ENCODE data around the gene FPGS.
"Not testable (repeated sequence)": the region's sequence is repeated elsewhere in the genome, so short reads cannot be mapped to it uniquely, and the experiment has no call there.

Gene FPGS

DNA sequence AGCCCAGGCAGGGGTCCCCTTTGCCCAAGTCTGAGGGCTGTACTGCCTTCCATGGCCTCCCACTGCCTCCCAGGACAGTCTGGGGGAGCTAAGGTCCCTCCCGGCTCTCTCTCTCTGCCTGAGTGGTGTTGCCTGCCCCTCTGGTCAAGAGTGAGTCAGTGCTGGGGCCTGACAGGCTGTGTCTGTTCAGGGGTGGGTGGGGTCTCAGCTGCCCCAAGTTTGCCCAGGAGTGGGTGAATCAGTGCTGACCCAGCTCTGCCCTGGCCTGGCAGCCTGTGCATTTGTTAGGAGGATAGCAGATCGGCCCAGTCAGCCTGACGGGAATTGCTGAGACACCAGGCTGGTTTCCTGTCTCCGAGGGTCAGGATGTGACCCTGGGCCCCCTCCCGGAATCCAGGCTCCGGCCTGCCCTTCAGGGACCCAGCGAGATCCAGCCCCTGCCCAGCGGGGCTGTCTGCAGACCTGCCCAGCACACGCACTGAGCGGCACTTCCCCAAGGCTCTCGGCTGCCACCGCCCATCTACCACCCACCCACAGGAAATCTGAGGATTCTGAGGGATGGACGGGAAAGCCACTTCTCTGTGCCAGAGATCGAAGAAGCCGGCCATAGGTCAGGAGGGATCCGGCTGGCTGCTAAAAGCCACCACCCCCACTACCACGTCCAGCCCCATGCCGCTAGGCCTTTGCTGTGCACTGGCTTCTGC, 35.8 kb downstream of the FPGS start:
- no peak overlapping the region for H3K4me3 ChIP-seq (replicated peaks; ENCODE audit: low read depth, low read length)
- peak; percentile 94 for DNase-seq (ENCODE audit: low read depth)
- TF ChIP-seq, protein P1, sequence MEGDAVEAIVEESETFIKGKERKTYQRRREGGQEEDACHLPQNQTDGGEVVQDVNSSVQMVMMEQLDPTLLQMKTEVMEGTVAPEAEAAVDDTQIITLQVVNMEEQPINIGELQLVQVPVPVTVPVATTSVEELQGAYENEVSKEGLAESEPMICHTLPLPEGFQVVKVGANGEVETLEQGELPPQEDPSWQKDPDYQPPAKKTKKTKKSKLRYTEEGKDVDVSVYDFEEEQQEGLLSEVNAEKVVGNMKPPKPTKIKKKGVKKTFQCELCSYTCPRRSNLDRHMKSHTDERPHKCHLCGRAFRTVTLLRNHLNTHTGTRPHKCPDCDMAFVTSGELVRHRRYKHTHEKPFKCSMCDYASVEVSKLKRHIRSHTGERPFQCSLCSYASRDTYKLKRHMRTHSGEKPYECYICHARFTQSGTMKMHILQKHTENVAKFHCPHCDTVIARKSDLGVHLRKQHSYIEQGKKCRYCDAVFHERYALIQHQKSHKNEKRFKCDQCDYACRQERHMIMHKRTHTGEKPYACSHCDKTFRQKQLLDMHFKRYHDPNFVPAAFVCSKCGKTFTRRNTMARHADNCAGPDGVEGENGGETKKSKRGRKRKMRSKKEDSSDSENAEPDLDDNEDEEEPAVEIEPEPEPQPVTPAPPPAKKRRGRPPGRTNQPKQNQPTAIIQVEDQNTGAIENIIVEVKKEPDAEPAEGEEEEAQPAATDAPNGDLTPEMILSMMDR (IDR thresholded peaks at IDR 0.05; ENCODE audit: low read length, missing control alignments) = no peak

DNA sequence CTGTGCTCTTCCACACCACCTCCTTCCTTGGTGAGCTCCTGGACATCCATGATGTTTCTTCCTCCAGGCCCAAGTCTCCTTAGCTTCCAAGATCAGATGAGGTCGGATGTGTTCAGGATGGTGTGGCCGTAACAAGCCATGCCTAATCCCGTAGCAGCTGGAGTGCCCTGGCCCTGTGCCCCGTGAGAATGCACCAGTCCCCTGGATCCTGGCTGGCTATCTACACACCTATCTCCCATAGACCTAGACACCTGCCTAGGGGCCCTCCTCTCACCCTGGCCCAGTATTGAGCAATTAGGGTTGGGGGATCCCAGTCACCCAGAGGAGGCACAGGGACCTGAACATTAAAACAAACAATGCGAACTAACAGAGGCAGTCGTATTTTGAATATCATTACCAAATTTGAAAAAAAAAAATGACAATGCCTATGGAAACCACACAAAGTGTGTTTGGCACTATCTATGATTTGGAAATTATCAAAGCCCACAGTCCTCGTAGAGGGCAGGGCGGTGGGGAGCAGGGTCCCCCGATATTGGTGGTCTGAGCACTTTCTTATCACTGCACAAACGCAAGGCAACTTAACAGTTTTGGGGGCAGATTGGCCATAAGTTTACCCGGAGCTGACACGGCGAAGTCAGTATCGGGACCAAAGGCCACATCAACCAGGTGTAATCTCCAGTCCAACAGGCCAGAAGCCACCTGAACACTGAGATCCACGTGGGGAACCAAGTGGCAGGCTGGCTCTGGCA, 38.6 kb downstream of the FPGS start:
- TF ChIP-seq, protein P1 (IDR thresholded peaks at IDR 0.05; ENCODE audit: low read length, missing control alignments) = no peak
- no peak overlapping the region for H3K4me3 ChIP-seq (replicated peaks; ENCODE audit: low read depth, low read length)
- DNase-seq (ENCODE audit: low read depth) = no peak

DNA sequence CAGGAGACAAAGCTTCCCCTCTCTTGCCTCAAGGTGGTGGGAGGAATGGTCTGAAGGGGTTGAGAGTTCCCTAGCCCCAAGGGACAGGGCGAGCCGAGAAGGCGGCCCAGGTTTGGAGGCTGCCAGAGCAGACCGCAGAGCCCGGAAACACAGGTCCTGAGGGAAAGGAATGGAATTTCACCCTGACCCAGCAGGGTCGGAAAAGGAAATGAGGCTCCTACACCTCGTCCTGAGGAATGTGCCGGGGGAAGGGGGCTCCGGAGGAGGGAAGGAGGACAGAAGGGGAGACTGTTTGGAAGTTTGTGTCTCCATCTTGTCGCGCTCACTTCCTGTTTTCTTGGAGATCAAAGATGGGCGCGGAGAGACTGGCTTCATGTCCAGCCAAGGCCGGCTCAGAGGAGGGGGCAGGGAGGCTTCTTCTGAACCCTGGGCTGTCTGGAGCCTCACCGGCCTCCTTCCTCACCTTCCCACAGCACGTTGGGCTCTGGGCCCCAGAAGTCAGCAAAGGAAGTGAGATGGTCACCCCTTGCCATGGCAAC, 42.2 kb downstream of the FPGS start:
- TF ChIP-seq, protein P1 (IDR thresholded peaks at IDR 0.05; ENCODE audit: low read length, missing control alignments) = no peak
- H3K4me3 ChIP-seq (replicated peaks; ENCODE audit: low read depth, low read length) = no peak overlapping the region
- peak; percentile 79 for DNase-seq (ENCODE audit: low read depth)

DNA sequence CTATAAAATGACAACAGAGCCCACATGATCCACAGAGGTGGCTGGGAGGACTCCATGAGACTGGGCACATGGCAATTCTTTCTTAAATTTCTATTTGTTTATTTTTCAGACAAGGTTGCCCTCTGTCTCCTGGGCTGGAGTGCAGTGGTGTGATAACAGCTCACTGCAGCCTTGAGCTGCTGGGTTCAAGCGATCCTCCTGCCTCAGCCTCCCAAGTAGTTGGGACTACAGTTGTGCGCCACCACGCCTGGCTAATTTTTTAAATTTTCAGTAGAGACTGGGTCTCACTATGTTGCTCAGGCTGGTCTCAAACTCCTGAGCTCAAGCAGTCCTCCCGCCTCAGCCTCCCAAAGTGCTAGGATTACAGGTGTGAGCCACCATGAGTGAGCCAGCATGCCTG, 42.9 kb downstream of the FPGS start:
- DNase-seq (ENCODE audit: low read depth); H3K4me3 ChIP-seq (replicated peaks; ENCODE audit: low read depth, low read length): not testable (repeated sequence)

DNA sequence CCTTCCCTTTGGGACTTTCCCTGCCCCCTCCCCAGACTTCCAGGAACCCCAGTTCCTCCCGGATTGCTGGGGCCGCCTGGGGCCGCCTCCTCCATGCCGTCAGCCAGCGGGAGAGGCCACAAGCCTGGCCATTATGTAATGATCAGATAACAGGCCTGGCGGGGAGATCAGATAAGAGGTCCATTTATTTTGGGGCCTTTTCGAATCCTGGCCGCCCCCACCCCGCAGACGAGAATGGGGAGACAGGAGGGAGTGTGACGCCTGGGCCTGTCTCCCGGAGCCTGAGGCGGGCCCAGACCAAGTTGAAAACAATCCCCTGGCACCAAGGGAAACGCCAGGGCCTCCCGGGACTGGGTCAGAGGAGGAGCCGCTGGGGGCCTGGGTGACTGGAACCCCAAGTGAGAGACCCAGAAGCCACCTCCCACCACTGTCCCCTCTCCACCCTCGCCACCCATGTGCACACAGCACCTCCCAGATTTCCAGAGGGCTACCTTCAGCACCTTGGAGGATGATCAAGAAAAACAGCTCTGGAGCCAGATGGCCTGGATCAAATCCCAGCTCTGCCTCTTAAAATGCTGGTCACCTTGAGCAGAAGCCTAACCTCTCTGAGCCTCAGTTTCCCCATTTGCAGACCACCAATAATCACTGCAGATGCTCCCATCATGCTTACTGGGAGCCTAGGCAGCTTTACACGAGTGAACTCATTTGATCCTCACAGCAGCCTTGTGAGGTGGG, 43.9 kb downstream of the FPGS start:
- TF ChIP-seq, protein P1 (IDR thresholded peaks at IDR 0.05; ENCODE audit: low read length, missing control alignments) = no peak
- DNase-seq (ENCODE audit: low read depth) = no peak
- H3K4me3 ChIP-seq (replicated peaks; ENCODE audit: low read depth, low read length) = no peak overlapping the region

DNA sequence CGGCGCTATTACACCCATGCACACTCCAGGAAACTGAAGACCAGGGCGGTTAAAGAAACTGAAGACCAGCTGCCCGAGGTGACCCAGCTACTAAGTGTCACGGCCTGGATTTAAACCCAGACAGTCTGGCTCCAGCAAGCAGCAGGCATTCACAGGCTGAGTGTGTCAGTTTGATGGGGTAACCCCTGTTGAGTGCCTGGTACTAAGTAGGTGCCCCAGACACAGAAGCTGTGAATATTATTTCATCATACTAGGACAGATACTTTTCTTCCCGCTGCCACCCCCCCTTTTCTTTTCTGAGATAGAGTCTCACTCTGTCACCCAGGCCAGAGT, 44.5 kb downstream of the FPGS start:
- no peak overlapping the region for H3K4me3 ChIP-seq (replicated peaks; ENCODE audit: low read depth, low read length)
- TF ChIP-seq, protein P1 (IDR thresholded peaks at IDR 0.05; ENCODE audit: low read length, missing control alignments) = no peak
- DNase-seq (ENCODE audit: low read depth) = no peak
